ENCODE results near the gene HOMEZ.

DNA sequence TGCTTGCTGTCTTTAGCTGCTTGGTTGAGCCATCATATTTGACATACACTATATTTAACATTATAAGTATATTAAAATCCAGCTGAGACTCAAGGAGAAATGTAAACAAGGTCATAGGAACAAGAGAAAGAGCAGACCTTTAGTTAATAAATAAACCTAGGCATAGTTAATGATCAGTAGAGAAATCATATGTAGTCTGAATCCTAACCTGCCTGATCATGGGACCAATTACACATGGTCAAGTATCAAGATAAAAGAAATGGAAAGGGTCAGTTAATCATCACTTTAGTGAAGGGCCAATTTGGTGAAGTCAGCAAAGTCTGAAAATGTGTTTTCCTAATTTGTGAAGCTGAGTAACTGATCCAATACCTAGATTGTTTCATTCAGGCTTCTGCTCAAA is 40.6 kb downstream of the HOMEZ start:
- TF ChIP-seq, protein P1, sequence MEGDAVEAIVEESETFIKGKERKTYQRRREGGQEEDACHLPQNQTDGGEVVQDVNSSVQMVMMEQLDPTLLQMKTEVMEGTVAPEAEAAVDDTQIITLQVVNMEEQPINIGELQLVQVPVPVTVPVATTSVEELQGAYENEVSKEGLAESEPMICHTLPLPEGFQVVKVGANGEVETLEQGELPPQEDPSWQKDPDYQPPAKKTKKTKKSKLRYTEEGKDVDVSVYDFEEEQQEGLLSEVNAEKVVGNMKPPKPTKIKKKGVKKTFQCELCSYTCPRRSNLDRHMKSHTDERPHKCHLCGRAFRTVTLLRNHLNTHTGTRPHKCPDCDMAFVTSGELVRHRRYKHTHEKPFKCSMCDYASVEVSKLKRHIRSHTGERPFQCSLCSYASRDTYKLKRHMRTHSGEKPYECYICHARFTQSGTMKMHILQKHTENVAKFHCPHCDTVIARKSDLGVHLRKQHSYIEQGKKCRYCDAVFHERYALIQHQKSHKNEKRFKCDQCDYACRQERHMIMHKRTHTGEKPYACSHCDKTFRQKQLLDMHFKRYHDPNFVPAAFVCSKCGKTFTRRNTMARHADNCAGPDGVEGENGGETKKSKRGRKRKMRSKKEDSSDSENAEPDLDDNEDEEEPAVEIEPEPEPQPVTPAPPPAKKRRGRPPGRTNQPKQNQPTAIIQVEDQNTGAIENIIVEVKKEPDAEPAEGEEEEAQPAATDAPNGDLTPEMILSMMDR (IDR thresholded peaks at IDR 0.05), result no peak
- TF ChIP-seq POLR2A (IDR thresholded peaks at IDR 0.05), result no peak
